Measurements from ENCODE around the gene TPCN2.

Gene TPCN2

DNA sequence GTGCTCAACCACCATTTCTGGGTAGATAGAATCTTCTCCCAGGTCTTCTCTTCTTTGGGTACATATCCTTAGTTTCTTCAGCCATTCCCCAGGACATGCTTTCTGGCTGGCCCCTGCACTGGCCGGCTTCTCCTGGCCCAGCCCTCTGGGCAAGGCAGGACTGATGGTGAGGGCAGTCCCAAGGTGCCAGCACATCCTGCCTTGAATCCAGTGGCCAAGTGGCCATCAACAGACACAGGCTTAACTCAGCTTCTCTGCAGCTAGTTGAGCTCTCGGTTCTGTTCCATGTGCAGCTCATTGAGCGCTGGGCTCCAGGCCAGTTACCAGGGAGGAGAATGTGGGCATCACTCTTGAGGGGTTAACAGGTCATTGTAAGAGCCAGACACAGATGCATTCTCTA is 124.6 kb downstream of the TPCN2 start:
- TF ChIP-seq CTCF (IDR thresholded peaks at IDR 0.05) = no peak
- no peak overlapping the region for H3K27ac ChIP-seq
- no peak for DNase-seq (ENCODE audit: low spot score)
- H3K4me3 ChIP-seq = no peak overlapping the region

- no peak for DNase-seq (ENCODE audit: low spot score)
- Histone ChIP-seq H3K4me3 (no peak overlapping the region), H3K27ac (no peak overlapping the region)
- no peak for TF ChIP-seq CTCF (IDR thresholded peaks at IDR 0.05)
These were observed 125.3 kb downstream of the TPCN2 start for GRCh38 chr11:69173925-69174581.

DNA sequence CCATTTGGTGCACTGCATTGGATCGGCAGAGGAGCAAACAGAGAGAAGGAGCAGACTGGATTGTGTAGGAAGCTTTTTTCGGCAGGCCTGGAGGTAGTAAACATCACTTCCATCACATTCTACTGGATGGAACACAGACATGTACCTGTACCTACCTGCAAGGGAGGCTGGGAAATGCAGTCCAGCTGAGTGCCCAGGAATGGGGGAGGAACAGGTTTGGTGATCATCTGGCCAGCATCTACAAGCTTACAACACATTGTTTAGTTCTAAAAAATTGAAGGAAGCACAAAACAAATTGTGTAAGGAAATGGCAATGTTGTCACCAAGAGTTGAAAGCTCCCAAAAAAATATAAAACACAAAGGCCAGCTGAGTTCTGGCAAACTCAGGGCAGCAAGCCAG is 126.1 kb downstream of the TPCN2 start:
- Histone ChIP-seq H3K4me3 (no peak overlapping the region), H3K27ac (no peak overlapping the region)
- no peak for TF ChIP-seq CTCF (IDR thresholded peaks at IDR 0.05)
- DNase-seq (ENCODE audit: low spot score) = no peak

- H3K4me3 ChIP-seq = no peak overlapping the region
- TF ChIP-seq CTCF (IDR thresholded peaks at IDR 0.05) = no peak
- DNase-seq (ENCODE audit: low spot score) = no peak
- no peak overlapping the region for H3K27ac ChIP-seq
These were observed 130.2 kb downstream of the TPCN2 start for GRCh38 chr11:69178819-69179482.

- Histone ChIP-seq H3K4me3 (no peak overlapping the region), H3K27ac (no peak overlapping the region)
- TF ChIP-seq CTCF (IDR thresholded peaks at IDR 0.05) = no peak
- no peak for DNase-seq (ENCODE audit: low spot score)
These were observed 131.5 kb downstream of the TPCN2 start for GRCh38 chr11:69180226-69180625.

DNA sequence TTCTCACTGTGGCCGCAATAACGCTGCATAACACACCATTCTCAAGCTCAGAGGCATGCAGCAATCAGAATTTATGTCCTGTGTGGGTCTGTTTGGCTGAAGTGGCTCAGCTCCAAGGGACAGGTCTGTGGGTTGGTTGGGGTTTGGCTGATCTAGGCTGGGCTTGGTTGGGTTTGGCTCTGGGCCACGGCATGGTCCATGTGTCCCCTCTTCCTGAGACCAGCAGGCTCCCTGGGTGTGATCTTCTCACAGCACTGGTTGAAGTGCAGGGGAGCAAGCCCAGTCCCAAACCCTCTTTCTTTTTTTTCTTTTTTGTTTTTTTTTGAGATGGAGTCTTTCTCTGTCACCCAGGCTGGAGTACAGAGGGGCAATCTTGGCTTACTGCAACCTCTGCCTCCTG is 132.0 kb downstream of the TPCN2 start:
- no peak overlapping the region for H3K27ac ChIP-seq
- H3K4me3 ChIP-seq = no peak overlapping the region
- no peak for TF ChIP-seq CTCF (IDR thresholded peaks at IDR 0.05)
- DNase-seq (ENCODE audit: low spot score) = no peak

DNA sequence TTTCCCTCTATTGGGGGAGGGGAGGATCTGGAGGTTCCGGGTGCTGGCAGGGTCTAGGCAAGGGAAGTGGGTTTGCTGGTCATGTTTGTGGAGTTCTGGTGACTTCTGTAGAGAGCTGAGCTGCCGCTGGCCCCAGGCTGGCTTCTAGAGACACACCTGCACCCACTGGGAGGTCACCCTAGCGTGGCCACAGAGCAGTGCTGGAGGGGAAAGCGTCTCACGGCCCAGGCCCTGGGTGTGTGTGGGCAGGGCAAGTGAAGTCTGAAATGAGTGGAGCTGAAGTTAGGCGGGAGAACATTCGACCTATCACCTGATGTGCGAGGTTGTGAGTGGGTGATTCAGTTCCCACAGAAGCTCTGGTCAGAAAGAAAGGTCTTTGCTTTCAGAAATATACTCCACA is 134.9 kb downstream of the TPCN2 start:
- Histone ChIP-seq H3K27ac (no peak overlapping the region), H3K4me3 (no peak overlapping the region)
- no peak for DNase-seq (ENCODE audit: low spot score)
- no peak for TF ChIP-seq CTCF (IDR thresholded peaks at IDR 0.05)

All from coronary artery (tissue), 2 donors.